ENCODE results near the gene ANKS6. TPM values are rescaled to one million over a fixed set of nuclear protein-coding genes. Genes with fewer than 3 reads are reported as not detected.

ANKS6 gene
- polyA plus RNA-seq, 4 donors: 24.1 to 33.2 (median 29.1) TPM

- DNase-seq (ENCODE audit: low read depth in 4 of 4, low spot score in 2 of 4): no peak
Measured at GRCh38 chr9:98818764-98819163, 22.4 kb upstream of the ANKS6 start.

GRCh38 chr9:98815391-98815951 lies 19.1 kb upstream of the ANKS6 start:
- DNase-seq (ENCODE audit: low read depth in 4 of 4, low spot score in 2 of 4): no peak

GRCh38 chr9:98811051-98811650 lies 14.8 kb upstream of the ANKS6 start:
- DNase-seq (ENCODE audit: low read depth in 4 of 4, low spot score in 2 of 4): no peak

GRCh38 chr9:98810102-98810842 lies 13.9 kb upstream of the ANKS6 start:
- no peak for DNase-seq (ENCODE audit: low read depth in 4 of 4, low spot score in 2 of 4)

DNA sequence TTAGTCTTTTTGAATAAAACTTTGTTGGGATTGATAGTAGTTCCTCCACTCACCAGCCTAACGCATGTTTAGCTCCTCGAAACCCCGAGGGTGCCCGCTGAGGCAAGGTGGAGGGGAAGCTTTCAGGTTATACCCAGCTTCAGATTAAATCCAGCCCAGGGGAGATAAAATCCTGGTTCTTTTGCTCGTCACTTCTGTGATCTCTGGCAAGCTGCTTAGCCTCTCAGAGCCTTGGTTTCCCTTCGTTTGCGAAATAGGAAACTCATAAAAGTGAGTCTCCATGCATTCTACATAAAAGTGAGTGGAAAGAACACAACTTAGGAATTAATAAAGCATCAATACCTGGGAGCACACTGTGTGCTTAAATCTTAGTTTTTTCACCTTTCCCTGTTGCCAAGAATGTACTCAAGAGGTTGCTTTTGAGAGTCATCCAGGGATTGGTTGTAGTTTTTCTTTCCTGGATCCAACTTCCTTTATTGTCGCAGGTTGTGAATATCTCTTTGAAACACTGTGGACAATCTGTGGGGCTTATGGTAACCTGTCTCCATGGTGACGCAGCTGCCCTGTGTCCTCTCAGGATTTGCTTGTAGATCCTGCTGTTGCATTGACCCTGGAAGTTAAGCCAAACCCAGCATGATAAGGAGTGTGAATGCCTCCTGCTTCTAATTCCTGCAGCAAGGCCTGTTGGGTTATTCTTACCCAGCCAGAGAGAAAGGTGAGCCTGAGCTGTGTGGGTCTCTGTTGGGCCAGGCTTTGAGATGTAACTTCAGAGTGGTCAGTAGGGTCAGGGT lies 13.2 kb upstream of the ANKS6 start:
- no peak for DNase-seq (ENCODE audit: low read depth in 4 of 4, low spot score in 2 of 4)

DNA sequence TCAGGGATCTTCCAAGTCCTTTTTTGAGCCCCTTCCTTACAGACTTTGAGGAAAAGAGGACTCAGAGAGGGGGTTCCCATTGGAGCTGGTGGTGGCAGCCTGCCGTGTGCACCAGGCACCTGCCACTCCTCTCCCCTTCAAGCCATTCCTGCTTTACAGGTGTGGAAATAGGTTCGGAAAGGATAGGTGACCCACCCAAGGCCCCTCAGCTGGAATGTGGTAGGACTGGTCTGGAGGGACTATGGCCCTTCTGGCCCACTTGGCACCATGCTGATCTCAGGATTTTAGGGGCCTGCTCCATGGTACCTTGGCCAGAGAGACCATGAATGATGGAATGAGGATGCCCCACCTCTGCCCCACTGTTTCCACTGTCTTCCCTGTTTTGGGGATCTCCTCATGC lies 12.5 kb upstream of the ANKS6 start:
- no peak for DNase-seq (ENCODE audit: low read depth in 4 of 4, low spot score in 2 of 4)

DNA sequence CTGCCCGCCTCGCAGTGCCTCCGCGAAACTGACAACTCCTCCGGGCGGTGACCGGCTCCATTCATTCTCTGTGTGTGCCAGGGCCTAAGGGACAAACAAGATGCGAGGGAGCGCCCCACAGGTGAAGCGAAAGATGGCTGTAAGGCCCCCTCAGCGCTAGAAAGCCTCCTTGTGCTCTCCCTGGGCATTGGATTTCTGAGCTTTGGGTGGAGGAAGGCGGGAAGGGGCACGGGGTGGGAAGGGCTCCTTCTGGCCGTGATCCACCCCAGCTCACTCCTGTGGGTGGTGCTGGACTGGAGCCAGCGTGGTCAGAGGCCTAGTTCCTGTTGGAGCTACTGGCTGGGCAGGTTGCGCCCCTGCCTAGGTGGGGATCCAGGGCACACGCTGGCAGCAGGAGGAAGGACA lies 12.1 kb upstream of the ANKS6 start:
- no peak for DNase-seq (ENCODE audit: low read depth in 4 of 4, low spot score in 2 of 4)

GRCh38 chr9:98807814-98808195 lies 11.4 kb upstream of the ANKS6 start:
- no peak for DNase-seq (ENCODE audit: low read depth in 4 of 4, low spot score in 2 of 4)

DNA sequence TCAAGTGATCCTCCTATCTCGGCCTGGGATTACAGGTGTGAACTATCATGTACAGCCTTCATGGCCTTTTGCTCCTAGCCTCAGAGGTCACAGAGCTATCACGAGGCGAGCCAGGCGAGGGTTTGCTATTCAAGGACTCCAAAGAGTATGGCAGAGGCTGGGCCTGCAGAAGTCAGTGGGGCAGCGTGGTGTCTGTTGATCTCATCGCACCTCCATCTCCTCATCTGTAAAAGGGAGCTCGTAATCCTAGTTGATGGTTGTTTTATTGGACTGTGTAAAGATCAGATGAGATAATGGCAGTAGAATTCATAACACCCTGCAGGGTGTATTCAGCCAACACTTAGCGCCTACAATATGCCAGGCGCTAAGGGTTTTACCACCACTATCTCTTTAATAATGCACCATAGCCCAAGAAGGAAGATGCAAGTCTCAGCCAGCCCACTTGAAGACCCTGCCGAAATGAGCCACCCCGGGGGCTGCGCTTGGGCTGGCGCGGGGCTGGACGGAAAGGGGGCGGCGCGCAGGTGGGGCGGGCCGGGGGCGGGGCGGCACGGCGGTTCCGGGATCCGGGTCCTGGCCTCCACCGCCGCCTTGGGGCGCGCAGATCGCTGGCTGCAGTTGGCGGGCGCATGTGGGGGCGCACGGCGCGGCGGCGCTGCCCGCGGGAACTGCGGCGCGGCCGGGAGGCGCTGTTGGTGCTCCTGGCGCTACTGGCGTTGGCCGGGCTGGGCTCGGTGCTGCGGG lies 10.9 kb upstream of the ANKS6 start, which contains the start of gene GALNT12:
Gene GALNT12 (plus strand): TSS at position 601 of the 744 bp plus-strand sequence. CDS start 29 bp downstream, at position 630.
- no peak for DNase-seq (ENCODE audit: low read depth in 4 of 4, low spot score in 2 of 4)

GRCh38 chr9:98806394-98807035 lies 10.2 kb upstream of the ANKS6 start:
- no peak for DNase-seq (ENCODE audit: low read depth in 4 of 4, low spot score in 2 of 4)

DNA sequence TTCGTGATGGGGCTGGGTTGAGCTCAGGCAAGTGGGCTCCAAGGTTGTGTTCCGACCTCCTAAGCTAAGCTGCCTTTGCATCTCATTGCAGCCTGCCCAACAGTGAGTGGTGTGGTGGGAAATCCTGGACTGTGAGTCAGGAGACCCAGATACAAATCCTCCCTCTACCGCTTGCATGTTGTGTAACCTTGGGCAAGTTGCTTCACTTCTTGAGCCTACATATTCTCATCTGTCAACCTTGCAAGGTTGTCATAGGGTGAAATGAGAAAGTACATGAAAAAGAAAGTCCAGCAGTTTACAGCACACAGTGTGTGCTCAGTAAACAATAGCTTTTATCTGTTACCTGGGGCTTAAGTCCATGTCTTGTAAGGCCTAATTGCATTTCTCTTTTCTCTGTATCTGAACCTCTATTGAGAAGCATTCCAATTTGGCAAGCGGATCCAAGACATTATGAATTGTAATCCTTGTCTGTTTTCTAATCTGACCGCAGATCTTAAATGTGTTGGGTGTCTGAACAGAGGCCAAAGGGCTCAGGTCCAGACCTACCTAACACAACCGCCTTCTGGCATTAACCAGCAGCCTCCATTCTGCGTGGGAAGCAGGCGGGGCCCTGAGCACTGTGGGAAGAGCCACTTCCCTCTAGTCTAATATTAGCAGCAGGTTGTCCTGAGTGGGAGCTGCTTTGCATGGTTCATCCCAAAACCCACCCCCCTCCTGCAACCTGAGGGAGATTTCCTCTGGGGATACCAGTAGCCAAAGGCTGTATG lies 9.3 kb upstream of the ANKS6 start:
- no peak for DNase-seq (ENCODE audit: low read depth in 4 of 4, low spot score in 2 of 4)

- DNase-seq (ENCODE audit: low read depth in 4 of 4, low spot score in 2 of 4): no peak
Measured at GRCh38 chr9:98804083-98804482, 7.7 kb upstream of the ANKS6 start.

DNA sequence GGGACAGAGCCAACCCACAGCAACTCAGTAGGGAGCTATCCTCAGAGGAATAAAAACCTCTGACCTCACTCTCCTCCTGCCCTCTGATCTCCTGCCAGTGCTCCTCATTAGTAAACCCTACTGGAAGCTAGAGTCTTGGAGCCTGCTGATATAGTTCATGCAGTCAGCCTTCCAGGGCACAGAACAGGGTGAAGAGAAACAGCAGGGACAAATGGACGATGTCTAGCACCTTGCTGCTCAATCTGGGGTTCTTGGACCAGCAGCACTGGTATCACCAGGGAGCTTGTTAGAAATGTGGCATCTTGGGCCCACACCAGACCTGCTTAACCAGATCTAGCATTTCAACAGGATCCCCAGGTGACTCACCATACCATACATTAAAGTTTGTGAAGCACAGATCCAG lies 5.6 kb upstream of the ANKS6 start:
- DNase-seq (ENCODE audit: low read depth in 4 of 4, low spot score in 2 of 4): no peak

DNA sequence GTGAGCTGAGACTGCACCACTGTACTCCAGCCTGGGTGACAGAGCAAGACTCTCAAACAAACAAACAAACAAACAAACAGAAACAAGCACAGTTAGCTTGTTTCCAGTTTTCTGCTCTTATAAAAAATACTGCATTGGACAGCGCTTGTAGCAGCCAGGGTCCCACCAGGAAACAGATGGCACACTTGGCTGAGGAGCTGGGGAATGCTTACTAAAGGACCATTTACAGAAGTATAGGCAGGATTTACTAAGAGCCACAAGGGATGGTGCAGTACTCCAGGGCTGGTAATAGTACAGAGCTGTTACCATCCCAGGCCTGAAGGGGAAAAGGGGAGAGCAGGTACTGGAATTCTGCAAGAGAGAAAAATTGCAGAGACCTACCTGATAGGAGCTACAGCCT lies 5.2 kb upstream of the ANKS6 start:
- no peak for DNase-seq (ENCODE audit: low read depth in 4 of 4, low spot score in 2 of 4)

GRCh38 chr9:98798254-98798653 lies 1.9 kb upstream of the ANKS6 start:
- no peak for DNase-seq (ENCODE audit: low read depth in 4 of 4, low spot score in 2 of 4)

DNA sequence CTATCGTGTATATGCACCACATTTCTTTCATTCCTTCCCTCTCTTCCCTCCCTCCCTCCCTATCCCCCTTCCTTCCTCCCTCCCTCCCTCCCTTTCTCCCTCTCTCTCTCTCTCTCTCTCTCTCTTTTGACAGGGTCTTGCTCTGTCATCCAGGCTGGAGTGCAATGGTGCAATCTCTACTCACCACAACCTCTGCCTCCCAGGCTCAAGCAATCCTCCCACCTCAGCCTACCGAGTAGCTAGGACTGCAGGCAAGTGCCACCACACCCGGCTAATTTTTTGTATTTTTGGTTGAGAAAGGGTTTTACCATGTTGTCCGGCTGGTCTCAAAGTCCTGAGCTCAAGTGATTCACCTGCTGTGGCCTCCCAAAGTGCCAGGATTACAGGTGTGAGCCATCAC lies 1.1 kb upstream of the ANKS6 start:
- no peak for DNase-seq (ENCODE audit: low read depth in 4 of 4, low spot score in 2 of 4)

GRCh38 chr9:98795970-98796363 lies 388 bp downstream of the ANKS6 start:
- DNase-seq (ENCODE audit: low read depth in 4 of 4, low spot score in 2 of 4): no peak

- DNase-seq (ENCODE audit: low read depth in 4 of 4, low spot score in 2 of 4): no peak
Measured at GRCh38 chr9:98795295-98795955, 930 bp downstream of the ANKS6 start.

- DNase-seq (ENCODE audit: low read depth in 4 of 4, low spot score in 2 of 4): no peak
Measured at GRCh38 chr9:98794802-98795201, 1.6 kb downstream of the ANKS6 start.

Measured in left renal cortex interstitium (tissue), 4 donors.